KMS-11 (cell line): ENCODE data around the gene PDE6B.
A peak's percentile ranks its signal among the peaks of the same experiment; 100 is the strongest.

ENCODE experiments used
- H2AFZ ChIP-seq: fragments of 200-600 bp; sonication (generic); 2 replicates; pipeline ENCODE4 v1.6.1; 2016; ENCODE audit warnings: antibody characterized with exemption, mixed run types, low read depth
- H3K27ac ChIP-seq: fragments of 200-600 bp; sonication (generic); 2 replicates; pipeline ENCODE4 v1.6.1; 2016; ENCODE audit warnings: mild to moderate bottlenecking, mixed run types
- H3K27me3 ChIP-seq: fragments of 200-600 bp; sonication (generic); 2 replicates; pipeline ENCODE4 v1.6.1; 2017; ENCODE audit warnings: mild to moderate bottlenecking, low read depth, mixed run types, moderate library complexity; ENCODE audit not compliant: insufficient read depth
- H3K36me3 ChIP-seq: fragments of 200-600 bp; sonication (generic); 2 replicates; pipeline ENCODE4 v1.6.1; 2017; ENCODE audit warnings: mild to moderate bottlenecking, mixed run types; ENCODE audit not compliant: insufficient read depth
- H3K4me1 ChIP-seq: fragments of 200-600 bp; sonication (generic); 2 replicates; pipeline ENCODE4 v1.6.1; 2016; ENCODE audit warnings: mild to moderate bottlenecking, low read depth, mixed run types; ENCODE audit not compliant: poor library complexity, severe bottlenecking
- H3K4me2 ChIP-seq: fragments of 200-600 bp; sonication (generic); 2 replicates; pipeline ENCODE4 v1.7.0; 2016; ENCODE audit warnings: mild to moderate bottlenecking, mixed run types
- H3K4me3 ChIP-seq: fragments of 200-600 bp; sonication (generic); IDR thresholded peaks from 2 replicates; pipeline ENCODE4 v1.6.1; 2017; ENCODE audit warnings: low read depth, low read length, mixed read lengths; ENCODE audit not compliant: insufficient read depth
- H3K79me2 ChIP-seq: fragments of 200-600 bp; sonication (generic); 2 replicates; pipeline ENCODE4 v1.6.1; 2016; ENCODE audit warnings: low read depth, mixed run types; ENCODE audit not compliant: insufficient read depth
- H3K9ac ChIP-seq: fragments of 200-600 bp; sonication (generic); 2 replicates; pipeline ENCODE4 v1.6.1; 2016; ENCODE audit warnings: mild to moderate bottlenecking, mixed run types
- H4K20me1 ChIP-seq: fragments of 200-600 bp; sonication (generic); 2 replicates; pipeline ENCODE4 v1.6.1; 2016; ENCODE audit warnings: mild to moderate bottlenecking, mixed run types; ENCODE audit not compliant: insufficient read depth
- TF ChIP-seq, protein P1 (sequence below): fragments of 200-600 bp; sonication (generic); conservative IDR thresholded peaks from 2 replicates; pipeline ENCODE4 v1.6.1; 2017; ENCODE audit warnings: low read depth, mild to moderate bottlenecking, antibody characterized with exemption, low read length, moderate library complexity, mixed read lengths

The PDE6B gene

DNA sequence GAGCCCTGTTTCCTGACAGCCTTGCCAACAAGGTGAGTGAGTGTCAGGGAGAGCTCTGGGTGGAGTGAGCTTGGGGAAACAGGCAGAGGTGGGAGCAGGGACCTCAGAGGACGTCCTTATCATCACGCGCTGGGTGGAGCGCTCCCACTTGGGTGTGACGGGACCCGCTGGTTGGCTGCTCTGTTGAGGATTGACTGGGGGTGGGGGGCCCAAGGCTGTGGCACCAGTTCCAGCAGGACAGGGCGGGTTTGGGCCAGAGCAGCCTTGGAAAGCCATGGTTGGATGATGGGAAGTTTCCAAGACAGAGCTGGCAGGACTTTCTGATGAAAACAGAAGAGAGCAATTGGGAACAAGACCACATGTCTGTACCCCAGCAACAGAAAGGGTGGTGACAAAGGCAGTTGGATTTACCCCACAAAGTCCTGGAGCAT, 77.3 kb downstream of the PDE6B start:
- H3K4me3 ChIP-seq, result no peak overlapping the region
- H3K27ac ChIP-seq, result no peak overlapping the region
- no peaks in the 10 kb centered on the region for H3K36me3 ChIP-seq
- H2AFZ ChIP-seq, result no peak overlapping the region
- TF ChIP-seq, protein P1, sequence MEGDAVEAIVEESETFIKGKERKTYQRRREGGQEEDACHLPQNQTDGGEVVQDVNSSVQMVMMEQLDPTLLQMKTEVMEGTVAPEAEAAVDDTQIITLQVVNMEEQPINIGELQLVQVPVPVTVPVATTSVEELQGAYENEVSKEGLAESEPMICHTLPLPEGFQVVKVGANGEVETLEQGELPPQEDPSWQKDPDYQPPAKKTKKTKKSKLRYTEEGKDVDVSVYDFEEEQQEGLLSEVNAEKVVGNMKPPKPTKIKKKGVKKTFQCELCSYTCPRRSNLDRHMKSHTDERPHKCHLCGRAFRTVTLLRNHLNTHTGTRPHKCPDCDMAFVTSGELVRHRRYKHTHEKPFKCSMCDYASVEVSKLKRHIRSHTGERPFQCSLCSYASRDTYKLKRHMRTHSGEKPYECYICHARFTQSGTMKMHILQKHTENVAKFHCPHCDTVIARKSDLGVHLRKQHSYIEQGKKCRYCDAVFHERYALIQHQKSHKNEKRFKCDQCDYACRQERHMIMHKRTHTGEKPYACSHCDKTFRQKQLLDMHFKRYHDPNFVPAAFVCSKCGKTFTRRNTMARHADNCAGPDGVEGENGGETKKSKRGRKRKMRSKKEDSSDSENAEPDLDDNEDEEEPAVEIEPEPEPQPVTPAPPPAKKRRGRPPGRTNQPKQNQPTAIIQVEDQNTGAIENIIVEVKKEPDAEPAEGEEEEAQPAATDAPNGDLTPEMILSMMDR, result no peak
- H3K4me2 ChIP-seq, result no peak overlapping the region
- no peaks in the 10 kb centered on the region for H4K20me1 ChIP-seq
- H3K9ac ChIP-seq, result no peak overlapping the region
- H3K4me1 ChIP-seq, result no peaks in the 10 kb centered on the region
- no peaks in the 10 kb centered on the region for H3K79me2 ChIP-seq
- no peaks in the 10 kb centered on the region for H3K27me3 ChIP-seq

DNA sequence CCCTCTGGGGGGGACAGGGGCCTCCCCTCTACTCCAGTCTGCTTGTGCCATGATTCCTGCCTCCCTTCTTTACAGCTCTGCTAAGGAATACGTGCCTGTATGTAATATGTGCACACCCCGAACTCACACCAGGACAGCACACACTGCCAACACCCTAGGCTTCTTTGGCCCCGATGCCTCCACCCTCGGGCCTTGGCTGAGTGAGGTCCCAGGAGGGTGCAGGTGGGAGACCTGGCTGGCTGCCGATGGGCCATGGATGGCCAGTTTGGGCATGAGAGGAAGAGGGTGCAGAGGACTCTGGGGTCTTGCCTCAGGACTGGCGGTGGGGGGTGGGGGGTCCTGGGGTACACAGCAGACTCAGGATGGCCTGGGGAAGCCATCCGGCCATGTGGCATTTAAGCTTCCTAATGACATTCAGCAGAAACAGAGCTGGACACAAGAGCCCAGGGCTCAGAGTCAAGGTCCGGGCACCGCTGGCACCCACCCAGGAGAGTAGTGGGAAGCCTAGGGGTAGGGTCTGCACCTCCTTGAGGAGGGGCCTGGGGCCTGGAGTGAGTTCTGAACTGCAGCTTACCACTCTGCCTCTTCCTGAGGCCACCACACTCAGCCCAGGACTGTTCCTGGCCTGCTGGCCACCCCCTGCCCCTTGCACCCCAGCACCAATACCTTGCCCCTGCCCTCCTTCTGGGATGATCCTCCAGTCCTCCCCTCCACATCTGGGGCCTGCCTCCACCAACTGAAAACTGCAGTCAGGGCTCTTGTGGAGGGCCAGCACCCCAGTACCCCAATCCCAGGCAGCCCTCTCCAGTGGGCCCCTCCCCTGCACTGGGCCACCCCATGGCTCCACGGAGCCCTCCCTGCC, 78.2 kb downstream of the PDE6B start:
- no peak overlapping the region for H3K4me3 ChIP-seq
- H3K9ac ChIP-seq, result no peak overlapping the region
- no peak overlapping the region for H3K27ac ChIP-seq
- H3K4me2 ChIP-seq, result no peak overlapping the region
- H3K4me1 ChIP-seq, result no peaks in the 10 kb centered on the region
- H4K20me1 ChIP-seq, result no peaks in the 10 kb centered on the region
- H3K36me3 ChIP-seq, result no peaks in the 10 kb centered on the region
- H2AFZ ChIP-seq, result no peak overlapping the region
- TF ChIP-seq, protein P1, result no peak
- no peaks in the 10 kb centered on the region for H3K79me2 ChIP-seq
- H3K27me3 ChIP-seq, result no peaks in the 10 kb centered on the region

DNA sequence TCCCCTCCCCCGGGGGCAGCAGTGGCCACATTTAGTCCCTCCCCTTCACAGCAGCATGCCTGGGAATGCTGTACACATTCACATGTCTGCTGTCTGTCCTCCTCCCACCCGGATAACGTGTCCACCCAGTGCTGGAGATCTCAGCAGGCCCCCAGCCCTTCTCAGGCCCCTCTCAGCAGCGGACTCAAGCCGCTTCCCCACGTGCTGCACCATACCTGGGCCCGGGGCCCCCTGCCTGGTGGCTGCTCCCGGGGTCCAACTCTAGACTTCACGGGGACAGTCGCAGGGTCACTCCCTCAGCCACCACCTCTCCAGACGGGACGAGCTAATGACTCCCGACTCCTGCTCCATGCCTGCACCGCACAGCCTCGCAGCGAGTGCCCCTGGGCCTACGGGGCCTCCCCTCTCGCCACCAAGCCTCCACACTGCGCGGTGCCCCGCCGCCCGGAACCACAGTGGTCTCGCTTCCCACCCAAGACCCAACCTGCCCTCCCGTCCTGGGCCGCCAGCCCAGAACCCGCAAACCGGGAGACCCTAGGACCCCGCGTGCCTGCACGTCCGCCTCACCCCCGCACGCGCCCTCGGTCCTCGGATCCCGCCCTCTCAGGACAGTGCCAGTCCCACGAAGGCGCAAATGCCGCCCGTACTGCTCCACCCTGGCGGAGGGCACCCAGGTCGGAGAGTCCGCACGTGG, 79.0 kb downstream of the PDE6B start:
- no peaks in the 10 kb centered on the region for H3K79me2 ChIP-seq
- H3K27ac ChIP-seq, result no peak overlapping the region
- no peaks in the 10 kb centered on the region for H3K36me3 ChIP-seq
- no peak overlapping the region for H2AFZ ChIP-seq
- TF ChIP-seq, protein P1, result no peak
- no peaks in the 10 kb centered on the region for H3K27me3 ChIP-seq
- H3K9ac ChIP-seq, result no peak overlapping the region
- no peaks in the 10 kb centered on the region for H4K20me1 ChIP-seq
- no peak overlapping the region for H3K4me3 ChIP-seq
- no peak overlapping the region for H3K4me2 ChIP-seq
- no peaks in the 10 kb centered on the region for H3K4me1 ChIP-seq

DNA sequence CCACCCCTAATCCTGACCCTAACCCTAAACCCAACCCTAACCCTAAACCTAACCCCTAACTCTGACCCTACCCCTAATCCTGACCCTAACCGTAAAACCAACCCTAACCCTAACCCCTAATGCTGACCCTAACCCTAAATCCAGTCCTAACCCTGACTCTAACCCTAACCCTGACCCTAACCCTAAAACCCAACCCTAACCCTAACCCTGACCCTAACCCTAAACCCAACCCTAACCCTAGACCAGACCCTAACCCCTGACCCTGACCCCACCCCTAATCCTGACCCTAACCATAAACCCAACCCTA, 79.6 kb downstream of the PDE6B start:
- H2AFZ ChIP-seq, result peak overlapping the region; percentile 61; the same call in 1 of the 2 replicates
- H4K20me1 ChIP-seq, result no peaks in the 10 kb centered on the region
- no peaks in the 10 kb centered on the region for H3K36me3 ChIP-seq
- no peaks in the 10 kb centered on the region for H3K27me3 ChIP-seq
- no peaks in the 10 kb centered on the region for H3K79me2 ChIP-seq
- no peak overlapping the region for H3K27ac ChIP-seq
- no peak overlapping the region for H3K4me2 ChIP-seq
- no peaks in the 10 kb centered on the region for H3K4me1 ChIP-seq
- no peak overlapping the region for H3K9ac ChIP-seq
- H3K4me3 ChIP-seq, result no peak overlapping the region
- TF ChIP-seq, protein P1, result no peak
